ENCODE measurements around the gene LARGE2.

GRCh38 chr11:45959851-45960250 is 37.4 kb downstream of the LARGE2 start:
- TF ChIP-seq POLR2A (IDR thresholded peaks at IDR 0.05) (no peak), CTCF (IDR thresholded peaks at IDR 0.05 in 4 of 5, conservative IDR thresholded peaks at IDR 0.05 in 1 of 5) (no peak)

Data from gastrocnemius medialis (tissue), 4 donors.